ENCODE data around the gene LHX2. TPM values are rescaled to one million over a fixed set of nuclear protein-coding genes. Genes with fewer than 3 reads are reported as not detected.

The LHX2 gene
- polyA plus RNA-seq, 3 donors, result 0.12 TPM; not detected in 2

GRCh38 chr9:124016175-124017050 lies 4.8 kb downstream of the LHX2 start:
- no peaks in the 10 kb centered on the region for H3K36me3 ChIP-seq (replicated peaks in 1 of 2; ENCODE audit: control insufficient read depth in 1 of 2, insufficient read depth in 2 of 2, low read length in 2 of 2)
- peaks cover 0 to 61% (median 33%) of the 10 kb centered on the region in 7 donors for H3K9me3 Mint-ChIP-seq
- DNase-seq, result no peak
- no peak overlapping the region for H3K9ac ChIP-seq (ENCODE audit: insufficient read depth, low read length, poor library complexity, severe bottlenecking)
- peaks cover 50% of the 10 kb centered on the region for H3K4me1 Mint-ChIP-seq
- H3K4me2 ChIP-seq (replicated peaks; ENCODE audit: extremely low read depth, low read length, poor library complexity, severe bottlenecking), result peak overlapping the region; percentile 46
- H3K27me3 Mint-ChIP-seq (ENCODE audit: low read depth in 3 of 3), result peaks cover 84 to 97% (median 91%) of the 10 kb centered on the region in 3 donors
- no peak overlapping the region for H3K27ac ChIP-seq (ENCODE audit: low read depth in 1 of 2, low read length in 2 of 2)
- 10% methylated on average over 12 of the region's 45 CpGs for WGBS (ENCODE audit: insufficient coverage)
- peaks cover 0 to 17% of the 10 kb centered on the region in 2 donors for H3K36me3 Mint-ChIP-seq
- H3K4me1 ChIP-seq (ENCODE audit: control insufficient read depth in 1 of 2, insufficient read depth in 2 of 2, low read length in 2 of 2), result peaks cover 46 to 56% of the 10 kb centered on the region in 2 donors
- H3K79me2 ChIP-seq (ENCODE audit: insufficient read depth, low read length), result no peaks in the 10 kb centered on the region
- H2AFZ ChIP-seq (ENCODE audit: insufficient read depth, low read depth, low read length, poor library complexity, severe bottlenecking), result no peak overlapping the region
- peaks cover 28% of the 10 kb centered on the region for H4K20me1 ChIP-seq (ENCODE audit: insufficient read depth, low read length)
- intact Hi-C loops (cut with micrococcal nuclease), result no loop called here
- H3K9me3 ChIP-seq (replicated peaks in 1 of 2; ENCODE audit: control insufficient read depth in 1 of 2, insufficient read depth in 1 of 2, low read length in 2 of 2), result peaks cover 16 to 68% of the 10 kb centered on the region in 2 donors
- no peak for TF ChIP-seq CTCF (IDR thresholded peaks at IDR 0.05)
- peaks cover 88 to 97% of the 10 kb centered on the region in 2 donors for H3K27me3 ChIP-seq (ENCODE audit: control insufficient read depth in 2 of 2, insufficient read depth in 2 of 2, low read length in 2 of 2)
- H3K4me3 Mint-ChIP-seq, result peak overlapping the region; percentile 61 to 93
- H3K27ac Mint-ChIP-seq, result peak overlapping the region in 1 of 7 donors; percentile 5
- H3K4me3 ChIP-seq (replicated peaks in 1 of 3; ENCODE audit: low read depth in 2 of 3, low read length in 3 of 3), result no peak overlapping the region

DNA sequence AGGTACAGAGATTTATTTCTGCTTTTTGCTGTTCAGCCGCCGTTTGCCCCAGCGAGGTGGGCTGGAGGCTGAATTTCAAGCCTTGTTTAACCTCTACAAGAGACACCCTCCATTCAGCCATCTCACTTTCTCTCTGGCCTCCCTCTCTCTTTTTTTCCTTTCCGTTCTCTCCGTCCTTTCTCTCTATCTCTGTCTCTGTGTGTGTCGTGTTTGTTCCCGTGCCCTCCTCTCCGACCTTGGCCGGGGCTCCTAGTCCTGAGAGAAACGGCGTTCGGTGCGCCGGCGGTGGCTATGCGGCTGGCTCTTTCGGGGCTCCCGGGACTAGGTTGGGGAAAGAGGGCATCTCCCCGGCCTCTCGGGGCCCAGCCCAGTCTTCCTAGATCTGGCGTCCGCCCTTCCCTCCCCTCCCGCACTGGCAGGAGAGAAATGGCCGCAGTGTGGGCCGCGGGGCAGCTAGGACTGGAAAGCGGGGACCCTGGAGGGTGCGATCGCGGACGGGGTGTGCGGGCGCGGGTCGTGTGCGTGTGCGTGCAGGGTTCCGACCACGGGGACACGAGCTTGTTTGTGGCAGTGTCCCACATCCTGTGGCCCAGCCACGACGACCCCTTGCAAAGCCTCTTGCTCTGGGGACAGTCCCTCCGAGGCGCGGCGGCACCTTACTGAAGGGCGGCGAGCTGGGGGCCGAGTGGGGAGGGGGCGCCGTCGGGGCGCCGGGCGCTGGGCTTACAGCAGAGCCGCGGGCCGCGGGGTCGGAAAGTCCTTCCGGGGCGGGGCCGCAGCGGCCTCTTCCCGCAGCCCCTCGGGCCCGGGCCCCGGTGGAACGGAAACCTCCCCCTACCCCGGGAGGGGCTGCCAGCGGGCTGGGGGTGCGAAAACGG lies 5.7 kb downstream of the LHX2 start:
- H3K4me1 ChIP-seq (ENCODE audit: control insufficient read depth in 1 of 2, insufficient read depth in 2 of 2, low read length in 2 of 2), result peaks cover 40 to 47% of the 10 kb centered on the region in 2 donors
- 2% methylated on average over 50 of the region's 73 CpGs for WGBS (ENCODE audit: insufficient coverage)
- no peaks in the 10 kb centered on the region for H3K36me3 ChIP-seq (replicated peaks in 1 of 2; ENCODE audit: control insufficient read depth in 1 of 2, insufficient read depth in 2 of 2, low read length in 2 of 2)
- peaks cover 55% of the 10 kb centered on the region for H3K4me1 Mint-ChIP-seq
- peaks cover 0 to 22% of the 10 kb centered on the region in 2 donors for H3K36me3 Mint-ChIP-seq
- no peak overlapping the region for H3K27ac ChIP-seq (ENCODE audit: low read depth in 1 of 2, low read length in 2 of 2)
- H3K4me3 ChIP-seq (replicated peaks in 1 of 3; ENCODE audit: low read depth in 2 of 3, low read length in 3 of 3), result no peak overlapping the region
- peaks cover 16 to 75% of the 10 kb centered on the region in 2 donors for H3K9me3 ChIP-seq (replicated peaks in 1 of 2; ENCODE audit: control insufficient read depth in 1 of 2, insufficient read depth in 1 of 2, low read length in 2 of 2)
- H3K79me2 ChIP-seq (ENCODE audit: insufficient read depth, low read length), result no peaks in the 10 kb centered on the region
- peak overlapping the region; percentile 50 for H2AFZ ChIP-seq (ENCODE audit: insufficient read depth, low read depth, low read length, poor library complexity, severe bottlenecking)
- DNase-seq, result no peak
- H3K9ac ChIP-seq (ENCODE audit: insufficient read depth, low read length, poor library complexity, severe bottlenecking), result no peak overlapping the region
- H4K20me1 ChIP-seq (ENCODE audit: insufficient read depth, low read length), result peaks cover 28% of the 10 kb centered on the region
- intact Hi-C loops (cut with micrococcal nuclease), result no loop called here
- H3K9me3 Mint-ChIP-seq, result peaks cover 0 to 65% (median 34%) of the 10 kb centered on the region in 7 donors
- H3K4me3 Mint-ChIP-seq, result peak overlapping the region; percentile 61 to 93
- H3K4me2 ChIP-seq (replicated peaks; ENCODE audit: extremely low read depth, low read length, poor library complexity, severe bottlenecking), result peak overlapping the region; percentile 46
- H3K27me3 ChIP-seq (ENCODE audit: control insufficient read depth in 2 of 2, insufficient read depth in 2 of 2, low read length in 2 of 2), result peaks cover 96 to 98% of the 10 kb centered on the region in 2 donors
- H3K27ac Mint-ChIP-seq, result no peak overlapping the region
- TF ChIP-seq CTCF (IDR thresholded peaks at IDR 0.05), result no peak
- peaks cover 90 to 99% (median 95%) of the 10 kb centered on the region in 3 donors for H3K27me3 Mint-ChIP-seq (ENCODE audit: low read depth in 3 of 3)

Data from CD14-positive monocyte (primary cell).